ENCODE results near the gene UBAC1. TPM values are rescaled to one million over a fixed set of nuclear protein-coding genes. Genes with fewer than 3 reads are reported as not detected.
"Not testable (repeated sequence)": the region's sequence is repeated elsewhere in the genome, so short reads cannot be mapped to it uniquely, and the experiment has no call there.

UBAC1 gene
- total RNA-seq, 1 donor from 2014 or later: 57.9 TPM

GRCh38 chr9:135898634-135899407 lies 62.4 kb downstream of the UBAC1 start:
- intact Hi-C loops (cut with DNase I): no loop called here
- Histone ChIP-seq H3K27me3 (no peaks in the 10 kb centered on the region), H3K27ac (no peak overlapping the region), H3K9me3 (no peaks in the 10 kb centered on the region), H3K36me3 (no peaks in the 10 kb centered on the region), H3K4me3 (no peak overlapping the region), H3K4me1 (peaks cover 41% of the 10 kb centered on the region)
- TF ChIP-seq POLR2AphosphoS5 (IDR thresholded peaks at IDR 0.05; ENCODE audit: insufficient read depth in 1 of 2, low read depth in 1 of 2): no peak
- no peak for TF ChIP-seq POLR2A (IDR thresholded peaks at IDR 0.05)
- DNase-seq (ENCODE audit: extremely low spot score in 2 of 2): no peak

- Histone ChIP-seq H3K27ac (no peak overlapping the region), H3K27me3 (no peaks in the 10 kb centered on the region), H3K9me3 (no peaks in the 10 kb centered on the region), H3K4me3 (no peak overlapping the region), H3K4me1 (peaks cover 25% of the 10 kb centered on the region), H3K36me3 (no peaks in the 10 kb centered on the region)
- no peak for DNase-seq (ENCODE audit: extremely low spot score in 2 of 2)
- intact Hi-C loops (cut with DNase I): no loop called here
- TF ChIP-seq POLR2AphosphoS5 (IDR thresholded peaks at IDR 0.05; ENCODE audit: insufficient read depth in 1 of 2, low read depth in 1 of 2) (no peak), CTCF (IDR thresholded peaks at IDR 0.05) (no peak), POLR2A (IDR thresholded peaks at IDR 0.05) (no peak)
These were observed 64.5 kb downstream of the UBAC1 start for GRCh38 chr9:135896626-135897025.

GRCh38 chr9:135896205-135896604 lies 65.0 kb downstream of the UBAC1 start:
- no peak for DNase-seq (ENCODE audit: extremely low spot score in 2 of 2)
- Histone ChIP-seq H3K9me3 (no peaks in the 10 kb centered on the region), H3K4me1 (peaks cover 29% of the 10 kb centered on the region)

GRCh38 chr9:135895202-135895848 lies 65.8 kb downstream of the UBAC1 start:
- TF ChIP-seq POLR2A (IDR thresholded peaks at IDR 0.05) (no peak), CTCF (IDR thresholded peaks at IDR 0.05) (no peak), POLR2AphosphoS5 (IDR thresholded peaks at IDR 0.05; ENCODE audit: insufficient read depth in 1 of 2, low read depth in 1 of 2) (no peak)
- Histone ChIP-seq H3K4me3 (no peak overlapping the region), H3K9me3 (no peaks in the 10 kb centered on the region), H3K27ac (no peak overlapping the region), H3K27me3 (no peaks in the 10 kb centered on the region), H3K36me3 (no peaks in the 10 kb centered on the region), H3K4me1 (peaks cover 38% of the 10 kb centered on the region)
- intact Hi-C loops (cut with DNase I): no loop called here
- DNase-seq (ENCODE audit: extremely low spot score in 2 of 2): no peak

More at GRCh38 chr9:135896205-135896604, 65.0 kb downstream of the UBAC1 start:
- TF ChIP-seq POLR2AphosphoS5 (IDR thresholded peaks at IDR 0.05; ENCODE audit: insufficient read depth in 1 of 2, low read depth in 1 of 2) (no peak), CTCF (IDR thresholded peaks at IDR 0.05) (no peak), POLR2A (IDR thresholded peaks at IDR 0.05) (no peak)
- intact Hi-C loops (cut with DNase I): no loop called here
- Histone ChIP-seq H3K27me3 (no peaks in the 10 kb centered on the region), H3K36me3 (no peaks in the 10 kb centered on the region), H3K4me3 (no peak overlapping the region), H3K27ac (no peak overlapping the region)

GRCh38 chr9:135893104-135893503 lies 68.1 kb downstream of the UBAC1 start:
- Histone ChIP-seq H3K36me3 (no peaks in the 10 kb centered on the region), H3K27ac (no peak overlapping the region), H3K4me1 (peaks cover 57% of the 10 kb centered on the region), H3K4me3 (no peak overlapping the region), H3K9me3 (no peaks in the 10 kb centered on the region), H3K27me3 (no peaks in the 10 kb centered on the region)
- no peak for TF ChIP-seq CTCF (IDR thresholded peaks at IDR 0.05)
- TF ChIP-seq POLR2A (IDR thresholded peaks at IDR 0.05): no peak
- DNase-seq (ENCODE audit: extremely low spot score in 2 of 2): no peak
- intact Hi-C loops (cut with DNase I): loop anchor here (2.0 kb wide), 1 partner anchor 26 kb away; no protein-coding TSS in a partner anchor

- intact Hi-C loops (cut with DNase I): loop anchor here (2.0 kb wide), 1 partner anchor 26 kb away; no protein-coding TSS in a partner anchor
These were observed 68.8 kb downstream of the UBAC1 start for GRCh38 chr9:135892327-135892726.

More at GRCh38 chr9:135892327-135892726, 68.8 kb downstream of the UBAC1 start:
- H3K27ac ChIP-seq; H3K27me3 ChIP-seq; H3K36me3 ChIP-seq; H3K4me3 ChIP-seq; H3K9me3 ChIP-seq; DNase-seq (ENCODE audit: extremely low spot score in 2 of 2): not testable (repeated sequence)
- H3K4me1 ChIP-seq: peaks cover 64% of the 10 kb centered on the region

All from vagina (tissue), 2 donors.